GM19397 (cell line): ENCODE measurements around the gene ZBTB45.

ENCODE experiments used
- ATAC-seq: cut with Tn5 transposase; IDR thresholded peaks from one replicate; pipeline ENCODE4 v1.9.1; 2021; ENCODE audit warnings: mild to moderate bottlenecking, moderate library complexity; ENCODE audit not compliant: unreplicated experiment

The ZBTB45 gene

GRCh38 chr19:58519355-58520256 is at the start of gene ZBTB45:
ZBTB45 (minus strand) TSS chr19:58519810; CDS start chr19:58517673, 2,137 bp downstream.
- ATAC-seq, result peak; percentile 79

- no peak for ATAC-seq
Measured at GRCh38 chr19:58568453-58569130, 49.0 kb upstream of the ZBTB45 start.

GRCh38 chr19:58566989-58567388 is 47.4 kb upstream of the ZBTB45 start:
- ATAC-seq, result no peak

- ATAC-seq, result no peak
Measured at GRCh38 chr19:58563823-58564222, 44.2 kb upstream of the ZBTB45 start.

GRCh38 chr19:58563034-58563573 is 43.5 kb upstream of the ZBTB45 start:
- no peak for ATAC-seq

GRCh38 chr19:58562122-58563033 is 42.8 kb upstream of the ZBTB45 start:
- no peak for ATAC-seq

GRCh38 chr19:58561373-58562121 is 41.9 kb upstream of the ZBTB45 start:
- ATAC-seq, result no peak

GRCh38 chr19:58560921-58561320 is 41.3 kb upstream of the ZBTB45 start:
- ATAC-seq, result no peak

- no peak for ATAC-seq
Measured at GRCh38 chr19:58560007-58560887, 40.6 kb upstream of the ZBTB45 start.

- ATAC-seq, result peak; percentile 20
Measured at GRCh38 chr19:58559275-58560006, 39.8 kb upstream of the ZBTB45 start.

GRCh38 chr19:58558623-58559274 is 39.1 kb upstream of the ZBTB45 start:
- ATAC-seq, result peak; percentile 56

- peak; percentile 2 for ATAC-seq
Measured at GRCh38 chr19:58558066-58558622, 38.5 kb upstream of the ZBTB45 start, which contains the start of gene UBE2M. UBE2M (minus strand) TSS chr19:58558611; CDS start chr19:58558381, 230 bp downstream.

- no peak for ATAC-seq
Measured at GRCh38 chr19:58557221-58558065, 37.8 kb upstream of the ZBTB45 start.

- ATAC-seq, result no peak
Measured at GRCh38 chr19:58556622-58557220, 37.1 kb upstream of the ZBTB45 start.

- ATAC-seq, result no peak
Measured at GRCh38 chr19:58555920-58556621, 36.5 kb upstream of the ZBTB45 start.
